A549 (cell line): ENCODE data around the gene GPR6. TPM values are rescaled to one million over a fixed set of nuclear protein-coding genes. Genes with fewer than 3 reads are reported as not detected.

Experiments
- ATAC-seq, 2 experiments: fragments of 200-7000 bp in 1 of 2; fragments of >200 bp in 1 of 2; cut with Nextera tagmentation in 1 of 2; cut with Tn5 transposase in 1 of 2; 3 replicates each; pipeline versions ENCODE4 v1.8.0 to v1.9.1; 2018 to 2020; ENCODE audit warnings: mild to moderate bottlenecking in 1 of 2, moderate library complexity in 1 of 2
- CTCF ChIA-PET: fragments of 300-600 bp; sonication (Branson Sonifier 250); formaldehyde crosslinking; extraction: SDS; loops from one replicate; lab custom pipeline; 2021; ENCODE audit warnings: antibody characterized with exemption, inconsistent platforms; lab: Yijun Ruan, JAX
- POLR2A ChIA-PET: fragments of 350-600 bp; formaldehyde crosslinking; extraction: SDS; loops from one replicate; lab custom pipeline; 2021; ENCODE audit warnings: antibody characterized with exemption, inconsistent platforms; lab: Yijun Ruan, JAX
- DNase-seq, 2 experiments: peaks; one replicate each; pipeline versions ENCODE4 v3.0.0 to v3.0.0-alpha.2; 2011 to 2016; ENCODE audit warnings: low read depth in 1 of 2, low spot score in 1 of 2
- FAIRE-seq: peaks from 2 replicates; lab custom pipeline; 2011; peaks lifted over from hg19 to GRCh38; lab: Jason Lieb, UNC
- H3K27ac ChIP-seq, 2 experiments: fragments of >200 bp; sonication (Bioruptor Twin); formaldehyde crosslinking; 3 replicates each; pipeline ENCODE4 v1.5.1; 2016 to 2017
- H3K4me1 ChIP-seq: fragments of >200 bp; sonication (Bioruptor Twin); formaldehyde crosslinking; 3 replicates; pipeline ENCODE4 v1.6.1; 2016
- H3K4me2 ChIP-seq: fragments of >200 bp; sonication (Bioruptor Twin); formaldehyde crosslinking; 3 replicates; pipeline ENCODE4 v1.6.1; 2016
- H3K4me3 ChIP-seq: fragments of >200 bp; sonication (Bioruptor Twin); formaldehyde crosslinking; 3 replicates; pipeline ENCODE4 v1.5.1; 2016
- H3K9me3 ChIP-seq: fragments of >200 bp; sonication (Bioruptor Twin); formaldehyde crosslinking; 3 replicates; pipeline ENCODE4 v1.6.1; 2016
- CBX2 ChIP-seq: fragments of 200-600 bp; sonication (generic); IDR thresholded peaks from 2 replicates; pipeline ENCODE4 v1.6.1; 2016; ENCODE audit warnings: low read depth, mild to moderate bottlenecking, borderline replicate concordance
- CEBPB ChIP-seq, 2 experiments: fragments of >200 bp in 1 of 2; sonication (Bioruptor Twin) in 1 of 2; formaldehyde crosslinking in 1 of 2; IDR thresholded peaks; 2 replicates each; pipeline ENCODE4 v1.6.1; 2012 to 2016
- CHD2 ChIP-seq: fragments of 150-350 bp; IDR thresholded peaks from 2 replicates; pipeline ENCODE4 v1.6.1; 2014; ENCODE audit warnings: low read length; ENCODE audit not compliant: partially characterized antibody
- EHMT2 ChIP-seq: fragments of 200-600 bp; sonication (generic); IDR thresholded peaks from 2 replicates; pipeline ENCODE4 v1.6.1; 2016; ENCODE audit warnings: antibody characterized with exemption, low read depth, mild to moderate bottlenecking, moderate library complexity
- FOSB ChIP-seq: fragments of 250-450 bp; sonication (Bioruptor Pico); IDR thresholded peaks from 2 replicates; pipeline ENCODE4 v1.5.0; 2020; ENCODE audit warnings: mild to moderate bottlenecking, moderate library complexity
- GATA3 ChIP-seq: IDR thresholded peaks from 2 replicates; pipeline ENCODE4 v1.6.1; 2012; ENCODE audit warnings: borderline replicate concordance
- HDAC2 ChIP-seq: fragments of 200-600 bp; sonication (generic); IDR thresholded peaks from 2 replicates; pipeline ENCODE4 v1.6.1; 2016
- JUNB ChIP-seq: fragments of >200 bp; sonication (Bioruptor Twin); formaldehyde crosslinking; IDR thresholded peaks from 2 replicates; pipeline ENCODE4 v1.6.1; 2016
- NFE2L2 ChIP-seq: fragments of 150-350 bp; conservative IDR thresholded peaks from 2 replicates; pipeline ENCODE4 v1.6.1; 2014; ENCODE audit warnings: low read length
- NPAS2 ChIP-seq: fragments of 250-450 bp; sonication (Bioruptor Pico); IDR thresholded peaks from 2 replicates; pipeline ENCODE4 v1.8.0; 2022; ENCODE audit warnings: mild to moderate bottlenecking, moderate library complexity, borderline replicate concordance
- NR3C1 ChIP-seq: fragments of >200 bp; sonication (Bioruptor Twin); formaldehyde crosslinking; IDR thresholded peaks from 3 replicates; pipeline ENCODE4 v1.6.1; 2017
- RCOR1 ChIP-seq: fragments of 150-350 bp; IDR thresholded peaks from 2 replicates; pipeline ENCODE4 v1.6.1; 2014; ENCODE audit warnings: antibody characterized with exemption, low read length, low read depth
- RFX5 ChIP-seq: fragments of 450-650 bp; IDR thresholded peaks from 2 replicates; pipeline ENCODE4 v1.7.1; 2014; ENCODE audit warnings: antibody characterized with exemption, mild to moderate bottlenecking, moderate library complexity
- SREBF2 ChIP-seq: fragments of 450-650 bp; IDR thresholded peaks from 2 replicates; pipeline ENCODE4 v1.6.1; 2014; ENCODE audit warnings: mild to moderate bottlenecking, moderate library complexity
- ZFP36 ChIP-seq: fragments of 450-650 bp; IDR thresholded peaks from 2 replicates; pipeline ENCODE4 v1.6.1; 2014; ENCODE audit warnings: borderline replicate concordance; ENCODE audit not compliant: partially characterized antibody
- ZNF302 ChIP-seq: fragments of 250-450 bp; sonication (Bioruptor Pico); IDR thresholded peaks from 2 replicates; pipeline ENCODE4 v1.9.0; 2021; ENCODE audit warnings: inconsistent platforms, mild to moderate bottlenecking, moderate library complexity
- ZSCAN20 ChIP-seq: fragments of 250-450 bp; sonication (Bioruptor Pico); IDR thresholded peaks from 2 replicates; pipeline ENCODE4 v1.8.0; 2022; ENCODE audit warnings: mild to moderate bottlenecking, moderate library complexity
- WGBS: methylation state at CpG from one replicate; pipeline ENCODE4 v1.1.6; 2017; ENCODE audit errors: missing lambda C conversion rate; 5-methylcytosine and 5-hydroxymethylcytosine counted together
- polyA plus RNA-seq, 4 experiments: library from polyadenylated mRNA; depleted of rRNA in 3 of 4; stranded (reverse); fragments of >200 nt; fragmentation: RNase III in 1 of 4; extraction: RNeasy Plus Mini Kit Qiagen cat#74134 plus additional on column Dnase treatment in 1 of 4; gene quantifications; 2 replicates in 3 of 4; 3 replicates in 1 of 4; pipeline ENCODE4 v1.2.3, GENCODE V29; 2011 to 2017
- TF ChIP-seq, protein P1 (sequence below): fragments of >200 bp; sonication (Bioruptor Twin); formaldehyde crosslinking; IDR thresholded peaks from 3 replicates; pipeline ENCODE4 v1.5.1; 2016
- TF ChIP-seq, protein P2 (sequence below): fragments of 450-650 bp; IDR thresholded peaks from 2 replicates; pipeline ENCODE4 v1.6.1; 2014; ENCODE audit warnings: antibody characterized with exemption
- TF ChIP-seq, protein P3 (sequence below): fragments of 150-350 bp; IDR thresholded peaks from 2 replicates; pipeline ENCODE4 v1.6.1; 2014; ENCODE audit warnings: low read depth, mild to moderate bottlenecking, low read length
- TF ChIP-seq, protein P4 (sequence below): fragments of >200 bp; sonication (Bioruptor Twin); formaldehyde crosslinking; IDR thresholded peaks from 2 replicates; pipeline ENCODE4 v1.6.1; 2016
- TF ChIP-seq, protein P5 (sequence below): IDR thresholded peaks from 2 replicates; pipeline ENCODE4 v1.6.1; 2012; ENCODE audit warnings: low read depth, borderline replicate concordance
- TF ChIP-seq, protein P6 (sequence below): fragments of 250-450 bp; sonication (Bioruptor Pico); IDR thresholded peaks from 2 replicates; pipeline ENCODE4 v1.5.0; 2021; ENCODE audit warnings: mild to moderate bottlenecking, moderate library complexity, borderline replicate concordance

GPR6 gene
- polyA plus RNA-seq, 2 of the 4 experiments (the other 2 are of a cell fraction), result not detected

DNA sequence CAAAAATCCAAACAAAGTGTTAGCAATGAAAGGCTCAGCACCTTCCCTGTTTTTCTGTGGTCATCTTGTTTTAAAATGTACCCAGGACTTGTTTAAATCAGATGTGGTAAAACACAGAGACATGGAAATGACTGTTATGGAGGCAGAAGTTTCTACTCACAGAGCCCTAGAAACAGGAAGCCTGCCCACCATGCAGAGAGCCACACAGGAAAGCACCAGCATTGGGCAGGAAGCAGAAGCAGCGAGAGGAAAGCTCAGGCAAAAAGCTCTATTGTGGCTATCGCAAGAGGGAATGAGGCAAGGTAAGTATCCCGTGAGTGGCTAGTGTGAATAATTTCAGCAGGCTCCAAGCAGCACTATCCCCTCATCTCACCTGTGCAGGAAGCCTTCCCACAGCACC, 42.8 kb downstream of the GPR6 start:
- Histone ChIP-seq H3K27ac (no peak overlapping the region), H3K4me2 (no peak overlapping the region), H3K4me1 (no peaks in the 10 kb centered on the region)
- POLR2A ChIA-PET, result no interaction called here
- ATAC-seq, result no peak
- no peak for DNase-seq
- no peak for TF ChIP-seq NPAS2 (CRISPR knock-in tag)
- no peak for TF ChIP-seq HDAC2
- TF ChIP-seq, protein P1, sequence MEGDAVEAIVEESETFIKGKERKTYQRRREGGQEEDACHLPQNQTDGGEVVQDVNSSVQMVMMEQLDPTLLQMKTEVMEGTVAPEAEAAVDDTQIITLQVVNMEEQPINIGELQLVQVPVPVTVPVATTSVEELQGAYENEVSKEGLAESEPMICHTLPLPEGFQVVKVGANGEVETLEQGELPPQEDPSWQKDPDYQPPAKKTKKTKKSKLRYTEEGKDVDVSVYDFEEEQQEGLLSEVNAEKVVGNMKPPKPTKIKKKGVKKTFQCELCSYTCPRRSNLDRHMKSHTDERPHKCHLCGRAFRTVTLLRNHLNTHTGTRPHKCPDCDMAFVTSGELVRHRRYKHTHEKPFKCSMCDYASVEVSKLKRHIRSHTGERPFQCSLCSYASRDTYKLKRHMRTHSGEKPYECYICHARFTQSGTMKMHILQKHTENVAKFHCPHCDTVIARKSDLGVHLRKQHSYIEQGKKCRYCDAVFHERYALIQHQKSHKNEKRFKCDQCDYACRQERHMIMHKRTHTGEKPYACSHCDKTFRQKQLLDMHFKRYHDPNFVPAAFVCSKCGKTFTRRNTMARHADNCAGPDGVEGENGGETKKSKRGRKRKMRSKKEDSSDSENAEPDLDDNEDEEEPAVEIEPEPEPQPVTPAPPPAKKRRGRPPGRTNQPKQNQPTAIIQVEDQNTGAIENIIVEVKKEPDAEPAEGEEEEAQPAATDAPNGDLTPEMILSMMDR, result no peak
- TF ChIP-seq CBX2, result no peak
- TF ChIP-seq ZSCAN20, result no peak
- TF ChIP-seq, protein P2, sequence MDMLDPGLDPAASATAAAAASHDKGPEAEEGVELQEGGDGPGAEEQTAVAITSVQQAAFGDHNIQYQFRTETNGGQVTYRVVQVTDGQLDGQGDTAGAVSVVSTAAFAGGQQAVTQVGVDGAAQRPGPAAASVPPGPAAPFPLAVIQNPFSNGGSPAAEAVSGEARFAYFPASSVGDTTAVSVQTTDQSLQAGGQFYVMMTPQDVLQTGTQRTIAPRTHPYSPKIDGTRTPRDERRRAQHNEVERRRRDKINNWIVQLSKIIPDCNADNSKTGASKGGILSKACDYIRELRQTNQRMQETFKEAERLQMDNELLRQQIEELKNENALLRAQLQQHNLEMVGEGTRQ, result no peak
- TF ChIP-seq, all 56 proteins: peak for 0
- CTCF ChIA-PET, result interaction anchor here (1.2 kb wide), 1 partner anchor 19 kb away, joined by 4 read pairs; no protein-coding TSS in a partner anchor
- Histone ChIP-seq H3K9me3 (no peaks in the 10 kb centered on the region), H3K4me3 (no peak overlapping the region)
- WGBS, result 38% methylated on average over 3 of the region's 3 CpGs
- no peak for FAIRE-seq

DNA sequence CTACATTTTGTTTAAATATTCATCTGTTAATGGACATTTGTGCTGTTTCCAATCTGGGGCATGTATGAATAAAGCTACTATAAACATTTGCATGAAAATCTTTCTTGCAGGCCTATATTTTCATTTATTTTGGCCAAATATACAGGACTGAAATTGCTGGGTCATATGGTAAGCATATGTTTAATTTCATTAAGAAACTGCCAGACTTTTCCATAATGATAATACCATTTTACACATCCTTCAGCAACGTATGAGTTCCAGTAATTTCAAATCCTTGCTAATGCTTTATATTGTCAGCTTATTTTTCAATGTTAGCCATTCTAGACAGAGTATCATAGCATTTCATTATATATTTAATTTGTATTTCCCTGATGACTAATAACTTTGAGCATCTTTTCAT, 51.0 kb downstream of the GPR6 start:
- Histone ChIP-seq H3K9me3 (no peaks in the 10 kb centered on the region), H3K4me3 (no peak overlapping the region), H3K4me1 (no peaks in the 10 kb centered on the region), H3K4me2 (no peak overlapping the region), H3K27ac (no peak overlapping the region)
- 0% methylated on average over 1 of the region's 1 CpG for WGBS
- ChIA-PET POLR2A (no interaction called here), CTCF (interaction anchor here (1.3 to 5.6 kb wide), 2 partner anchors 11 to 12 kb away, joined by 6 to 32 read pairs; no protein-coding TSS in a partner anchor)
- ATAC-seq (no peak), DNase-seq (no peak), FAIRE-seq (no peak)
- TF ChIP-seq NFE2L2, result no peak
- no peak for TF ChIP-seq CBX2
- no peak for TF ChIP-seq SREBF2
- TF ChIP-seq ZFP36, result no peak
- TF ChIP-seq EHMT2, result no peak
- no peak for TF ChIP-seq CHD2
- no peak for TF ChIP-seq ZNF302 (CRISPR knock-in tag)
- no peak for TF ChIP-seq JUNB
- no peak for TF ChIP-seq RFX5
- TF ChIP-seq, protein P3, sequence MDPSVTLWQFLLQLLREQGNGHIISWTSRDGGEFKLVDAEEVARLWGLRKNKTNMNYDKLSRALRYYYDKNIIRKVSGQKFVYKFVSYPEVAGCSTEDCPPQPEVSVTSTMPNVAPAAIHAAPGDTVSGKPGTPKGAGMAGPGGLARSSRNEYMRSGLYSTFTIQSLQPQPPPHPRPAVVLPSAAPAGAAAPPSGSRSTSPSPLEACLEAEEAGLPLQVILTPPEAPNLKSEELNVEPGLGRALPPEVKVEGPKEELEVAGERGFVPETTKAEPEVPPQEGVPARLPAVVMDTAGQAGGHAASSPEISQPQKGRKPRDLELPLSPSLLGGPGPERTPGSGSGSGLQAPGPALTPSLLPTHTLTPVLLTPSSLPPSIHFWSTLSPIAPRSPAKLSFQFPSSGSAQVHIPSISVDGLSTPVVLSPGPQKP, result no peak
- no peak for TF ChIP-seq CEBPB (IDR thresholded peaks at IDR 0.05)
- TF ChIP-seq NR3C1, result no peak
- no peak for TF ChIP-seq GATA3
- TF ChIP-seq, protein P1, result no peak
- no peak for TF ChIP-seq FOSB (CRISPR knock-in tag)
- no peak for TF ChIP-seq RCOR1
- TF ChIP-seq, protein P4, sequence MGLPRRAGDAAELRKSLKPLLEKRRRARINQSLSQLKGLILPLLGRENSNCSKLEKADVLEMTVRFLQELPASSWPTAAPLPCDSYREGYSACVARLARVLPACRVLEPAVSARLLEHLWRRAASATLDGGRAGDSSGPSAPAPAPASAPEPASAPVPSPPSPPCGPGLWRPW, result no peak
- TF ChIP-seq, protein P5, sequence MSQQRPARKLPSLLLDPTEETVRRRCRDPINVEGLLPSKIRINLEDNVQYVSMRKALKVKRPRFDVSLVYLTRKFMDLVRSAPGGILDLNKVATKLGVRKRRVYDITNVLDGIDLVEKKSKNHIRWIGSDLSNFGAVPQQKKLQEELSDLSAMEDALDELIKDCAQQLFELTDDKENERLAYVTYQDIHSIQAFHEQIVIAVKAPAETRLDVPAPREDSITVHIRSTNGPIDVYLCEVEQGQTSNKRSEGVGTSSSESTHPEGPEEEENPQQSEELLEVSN, result no peak
- no peak for TF ChIP-seq HDAC2
- TF ChIP-seq, protein P6, sequence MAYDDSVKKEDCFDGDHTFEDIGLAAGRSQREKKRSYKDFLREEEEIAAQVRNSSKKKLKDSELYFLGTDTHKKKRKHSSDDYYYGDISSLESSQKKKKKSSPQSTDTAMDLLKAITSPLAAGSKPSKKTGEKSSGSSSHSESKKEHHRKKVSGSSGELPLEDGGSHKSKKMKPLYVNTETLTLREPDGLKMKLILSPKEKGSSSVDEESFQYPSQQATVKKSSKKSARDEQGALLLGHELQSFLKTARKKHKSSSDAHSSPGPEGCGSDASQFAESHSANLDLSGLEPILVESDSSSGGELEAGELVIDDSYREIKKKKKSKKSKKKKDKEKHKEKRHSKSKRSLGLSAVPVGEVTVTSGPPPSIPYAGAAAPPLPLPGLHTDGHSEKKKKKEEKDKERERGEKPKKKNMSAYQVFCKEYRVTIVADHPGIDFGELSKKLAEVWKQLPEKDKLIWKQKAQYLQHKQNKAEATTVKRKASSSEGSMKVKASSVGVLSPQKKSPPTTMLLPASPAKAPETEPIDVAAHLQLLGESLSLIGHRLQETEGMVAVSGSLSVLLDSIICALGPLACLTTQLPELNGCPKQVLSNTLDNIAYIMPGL (CRISPR knock-in tag), result no peak
